Ovary (tissue), 3 donors: ENCODE data around the gene GNB5.

Experiments
- EP300 ChIP-seq: sonication (generic); formaldehyde crosslinking; IDR thresholded peaks from one replicate; pipeline ENCODE4 v1.6.1; 2017; ENCODE audit warnings: antibody characterized with exemption
- POLR2A ChIP-seq: fragments of 450-650 bp; IDR thresholded peaks from one replicate; pipeline ENCODE4 v1.6.1; 2017; ENCODE audit warnings: antibody characterized with exemption, mild to moderate bottlenecking, moderate library complexity
- TF ChIP-seq, protein P1 (sequence below), 3 donors: fragments of 450-650 bp in 2 of 3; fragments of 200-600 bp in 1 of 3; IDR thresholded peaks; one replicate each; pipeline versions ENCODE4 v1.5.1 to v1.8.0; 2016 to 2022; ENCODE audit warnings: antibody characterized with exemption in 3 of 3, mild to moderate bottlenecking in 1 of 3
- donor health status: DM: no; HTN: no; CAD: no.

DNA sequence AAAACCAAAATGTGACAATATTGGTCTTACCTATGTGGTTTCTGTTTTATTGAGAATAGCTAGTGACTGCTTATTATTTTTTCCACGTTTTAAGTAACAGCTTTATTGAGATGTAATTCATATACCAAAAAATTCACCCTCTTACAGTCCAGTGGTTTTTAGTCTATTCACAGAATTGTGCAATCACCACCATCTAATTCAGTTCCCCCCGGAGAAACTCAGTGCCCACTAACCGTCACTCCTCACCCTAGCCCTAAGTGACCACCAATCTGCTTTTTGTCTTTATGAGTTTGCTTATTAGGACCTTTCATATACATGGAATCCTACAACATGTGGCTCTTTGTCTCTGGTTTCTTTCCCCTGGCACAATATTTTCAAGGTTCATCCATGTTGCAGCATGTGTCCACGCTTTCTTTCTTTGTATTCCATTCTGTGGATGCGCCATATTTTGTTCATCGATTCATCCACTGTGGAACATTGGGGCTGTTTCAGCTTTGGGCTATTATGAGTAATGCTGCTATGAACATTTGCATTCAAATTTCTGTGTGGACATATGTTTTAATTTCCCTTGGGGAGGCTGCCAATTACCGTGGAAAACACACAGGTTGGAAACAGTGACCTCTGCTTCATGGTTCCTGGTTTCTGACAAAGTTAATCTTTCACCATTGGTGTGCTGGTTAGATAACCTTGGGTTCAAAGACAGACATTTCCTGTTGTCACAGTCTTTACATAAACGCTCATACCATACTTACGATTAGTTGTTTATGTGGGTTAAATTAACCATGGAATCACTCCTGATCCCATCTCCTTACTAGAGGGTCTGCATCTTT, 75.4 kb downstream of the GNB5 start:
- TF ChIP-seq, protein P1, sequence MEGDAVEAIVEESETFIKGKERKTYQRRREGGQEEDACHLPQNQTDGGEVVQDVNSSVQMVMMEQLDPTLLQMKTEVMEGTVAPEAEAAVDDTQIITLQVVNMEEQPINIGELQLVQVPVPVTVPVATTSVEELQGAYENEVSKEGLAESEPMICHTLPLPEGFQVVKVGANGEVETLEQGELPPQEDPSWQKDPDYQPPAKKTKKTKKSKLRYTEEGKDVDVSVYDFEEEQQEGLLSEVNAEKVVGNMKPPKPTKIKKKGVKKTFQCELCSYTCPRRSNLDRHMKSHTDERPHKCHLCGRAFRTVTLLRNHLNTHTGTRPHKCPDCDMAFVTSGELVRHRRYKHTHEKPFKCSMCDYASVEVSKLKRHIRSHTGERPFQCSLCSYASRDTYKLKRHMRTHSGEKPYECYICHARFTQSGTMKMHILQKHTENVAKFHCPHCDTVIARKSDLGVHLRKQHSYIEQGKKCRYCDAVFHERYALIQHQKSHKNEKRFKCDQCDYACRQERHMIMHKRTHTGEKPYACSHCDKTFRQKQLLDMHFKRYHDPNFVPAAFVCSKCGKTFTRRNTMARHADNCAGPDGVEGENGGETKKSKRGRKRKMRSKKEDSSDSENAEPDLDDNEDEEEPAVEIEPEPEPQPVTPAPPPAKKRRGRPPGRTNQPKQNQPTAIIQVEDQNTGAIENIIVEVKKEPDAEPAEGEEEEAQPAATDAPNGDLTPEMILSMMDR (IDR thresholded peaks at IDR 0.05): no peak
- TF ChIP-seq POLR2A: no peak
- no peak for TF ChIP-seq EP300
